ENCODE data around the gene ZBTB21. TPM values are rescaled to one million over a fixed set of nuclear protein-coding genes. Genes with fewer than 3 reads are reported as not detected.

Gene ZBTB21
- total RNA-seq, 2 donors from 2014 or later: 17.3 to 23.1 TPM

- no peak for DNase-seq
- Histone ChIP-seq H3K4me1 (ENCODE audit: control insufficient read depth, insufficient read depth, low read length) (peaks cover 6% of the 10 kb centered on the region), H3K27ac (ENCODE audit: low read depth, low read length) (no peak overlapping the region), H3K9me3 (ENCODE audit: control insufficient read depth, low read length) (no peaks in the 10 kb centered on the region), H3K27me3 (ENCODE audit: control insufficient read depth, insufficient read depth, low read length, poor library complexity, severe bottlenecking) (no peaks in the 10 kb centered on the region), H3K4me3 (ENCODE audit: low read length) (peak overlapping the region; percentile 24), H3K9ac (ENCODE audit: extremely low read depth, low read length, poor library complexity, severe bottlenecking) (no peak overlapping the region), H3K36me3 (ENCODE audit: control insufficient read depth, insufficient read depth, low read length) (peaks cover 56% of the 10 kb centered on the region)
- Mint-ChIP-seq H3K4me1 (peaks cover 13% of the 10 kb centered on the region), H3K36me3 (ENCODE audit: low read depth) (peaks cover 47% of the 10 kb centered on the region), H3K27me3 (ENCODE audit: insufficient read depth) (no peaks in the 10 kb centered on the region), H3K9me3 (no peaks in the 10 kb centered on the region), H3K27ac (peak overlapping the region; percentile 8), H3K4me3 (no peak overlapping the region)
- WGBS, 2 experiments (ENCODE audit: insufficient coverage in 1 of 2, insufficient read length in 1 of 2): 85 to 96% methylated on average over 2 to 4 of the region's 5 CpGs
- no peak for TF ChIP-seq CTCF (conservative IDR thresholded peaks at IDR 0.05)
Observed at GRCh38 chr21:42004406-42005199, 5.6 kb downstream of the ZBTB21 start.

GRCh38 chr21:42003051-42003461 lies 7.1 kb downstream of the ZBTB21 start:
- Histone ChIP-seq H3K4me1 (ENCODE audit: control insufficient read depth, insufficient read depth, low read length) (peaks cover 6% of the 10 kb centered on the region), H3K36me3 (ENCODE audit: control insufficient read depth, insufficient read depth, low read length) (peaks cover 69% of the 10 kb centered on the region), H3K27ac (ENCODE audit: low read depth, low read length) (no peak overlapping the region), H3K4me3 (ENCODE audit: low read length) (no peak overlapping the region), H3K9me3 (ENCODE audit: control insufficient read depth, low read length) (peaks cover 9% of the 10 kb centered on the region), H3K9ac (ENCODE audit: extremely low read depth, low read length, poor library complexity, severe bottlenecking) (no peak overlapping the region), H3K27me3 (ENCODE audit: control insufficient read depth, insufficient read depth, low read length, poor library complexity, severe bottlenecking) (no peaks in the 10 kb centered on the region)
- H3K27me3 Mint-ChIP-seq (ENCODE audit: insufficient read depth): no peaks in the 10 kb centered on the region
- no peak for TF ChIP-seq CTCF (conservative IDR thresholded peaks at IDR 0.05)
- peaks cover 3% of the 10 kb centered on the region for H3K9me3 Mint-ChIP-seq
- peaks cover 57% of the 10 kb centered on the region for H3K36me3 Mint-ChIP-seq (ENCODE audit: low read depth)
- no peak for DNase-seq
- no peak overlapping the region for H3K4me3 Mint-ChIP-seq
- peaks cover 10% of the 10 kb centered on the region for H3K4me1 Mint-ChIP-seq
- 93 to 97% methylated on average over 2 to 4 of the region's 4 CpGs for WGBS, 2 experiments (ENCODE audit: insufficient coverage in 1 of 2, insufficient read length in 1 of 2)
- H3K27ac Mint-ChIP-seq: no peak overlapping the region

GRCh38 chr21:42002421-42002958 lies 7.7 kb downstream of the ZBTB21 start:
- 93 to 96% methylated on average over 12 to 14 of the region's 14 CpGs for WGBS, 2 experiments (ENCODE audit: insufficient coverage in 1 of 2, insufficient read length in 1 of 2)
- Mint-ChIP-seq H3K9me3 (peaks cover 8% of the 10 kb centered on the region), H3K4me1 (peaks cover 10% of the 10 kb centered on the region), H3K27me3 (ENCODE audit: insufficient read depth) (no peaks in the 10 kb centered on the region), H3K36me3 (ENCODE audit: low read depth) (peaks cover 56% of the 10 kb centered on the region), H3K4me3 (no peak overlapping the region), H3K27ac (no peak overlapping the region)
- no peaks in the 10 kb centered on the region for H3K27me3 ChIP-seq (ENCODE audit: control insufficient read depth, insufficient read depth, low read length, poor library complexity, severe bottlenecking)
- no peak overlapping the region for H3K4me3 ChIP-seq (ENCODE audit: low read length)
- TF ChIP-seq CTCF (conservative IDR thresholded peaks at IDR 0.05): no peak
- peaks cover 15% of the 10 kb centered on the region for H3K9me3 ChIP-seq (ENCODE audit: control insufficient read depth, low read length)
- DNase-seq: no peak
- H3K4me1 ChIP-seq (ENCODE audit: control insufficient read depth, insufficient read depth, low read length): peaks cover 6% of the 10 kb centered on the region
- no peak overlapping the region for H3K27ac ChIP-seq (ENCODE audit: low read depth, low read length)
- H3K36me3 ChIP-seq (ENCODE audit: control insufficient read depth, insufficient read depth, low read length): peaks cover 69% of the 10 kb centered on the region
- H3K9ac ChIP-seq (ENCODE audit: extremely low read depth, low read length, poor library complexity, severe bottlenecking): no peak overlapping the region

All from endodermal cell (in vitro differentiated cells).